ENCODE data around the gene DCLRE1A.

GRCh38 chr10:113865901-113866300, 12.0 kb upstream of the DCLRE1A start:
- TF ChIP-seq CTCF (conservative IDR thresholded peaks at IDR 0.05; ENCODE audit: low read depth in 2 of 2) (no peak), EZH2 (IDR thresholded peaks at IDR 0.05; ENCODE audit: low read depth, unreplicated experiment) (no peak), EZH2phosphoT487 (IDR thresholded peaks at IDR 0.05; ENCODE audit: unreplicated experiment) (no peak), POLR2AphosphoS5 (IDR thresholded peaks at IDR 0.05; ENCODE audit: low read depth) (no peak), CREB1 (CRISPR knock-in tag; IDR thresholded peaks at IDR 0.05; ENCODE audit: low read depth) (no peak), ZNF114 (CRISPR knock-in tag; IDR thresholded peaks at IDR 0.05) (no peak), STAT1 (IDR thresholded peaks at IDR 0.05; ENCODE audit: unreplicated experiment) (no peak), REST (IDR thresholded peaks at IDR 0.05; ENCODE audit: unreplicated experiment) (no peak), NANOG (IDR thresholded peaks at IDR 0.05; ENCODE audit: borderline replicate concordance) (no peak)

Data from GM23338 (cell line).